GM19395 (cell line): ENCODE data around the gene BICD1.

Experiments
- ATAC-seq: cut with Tn5 transposase; IDR thresholded peaks from one replicate; pipeline ENCODE4 v1.9.1; 2021; ENCODE audit warnings: mild to moderate bottlenecking, moderate library complexity; ENCODE audit not compliant: unreplicated experiment

The BICD1 gene

DNA sequence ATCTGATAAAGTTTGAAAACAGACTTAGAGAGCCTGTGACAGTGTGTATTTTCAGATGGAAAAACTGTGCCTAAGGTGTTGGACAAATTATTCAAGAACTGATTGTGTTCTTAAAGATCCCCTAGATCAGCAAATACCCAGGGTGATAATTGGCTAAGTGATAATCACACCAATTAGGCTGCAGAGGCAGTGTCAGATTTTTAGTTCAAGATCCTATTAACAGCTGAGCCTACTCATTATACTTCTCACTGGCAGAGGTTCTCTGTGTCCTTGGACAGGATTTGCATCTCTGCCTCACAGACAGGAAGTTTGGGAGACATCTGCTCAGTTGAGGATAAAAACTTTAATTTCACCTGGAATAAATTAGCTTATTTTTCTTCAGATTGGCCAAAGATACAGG, 288.4 kb downstream of the BICD1 start:
- no peak for ATAC-seq

DNA sequence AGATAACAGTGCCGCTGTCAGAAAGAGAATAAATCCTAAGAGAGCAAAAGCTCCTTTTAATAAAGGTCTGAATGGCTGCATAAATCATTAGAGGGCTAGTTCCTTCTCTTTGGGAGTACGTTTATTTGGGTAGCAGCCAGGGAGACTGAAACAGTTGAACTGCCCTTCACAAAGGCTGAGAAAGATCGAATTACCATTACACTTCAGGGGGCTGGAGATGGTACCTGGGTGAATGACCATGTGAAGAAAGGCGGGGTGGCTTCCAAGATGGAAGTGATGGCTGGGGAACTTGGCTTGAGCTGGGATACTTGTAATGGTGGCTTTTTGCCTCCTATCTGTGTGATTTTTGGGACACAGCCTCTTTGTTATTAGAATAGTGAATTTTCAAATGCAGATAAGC, 291.0 kb downstream of the BICD1 start:
- no peak for ATAC-seq

GRCh38 chr12:32398181-32398580, 291.5 kb downstream of the BICD1 start:
- no peak for ATAC-seq

DNA sequence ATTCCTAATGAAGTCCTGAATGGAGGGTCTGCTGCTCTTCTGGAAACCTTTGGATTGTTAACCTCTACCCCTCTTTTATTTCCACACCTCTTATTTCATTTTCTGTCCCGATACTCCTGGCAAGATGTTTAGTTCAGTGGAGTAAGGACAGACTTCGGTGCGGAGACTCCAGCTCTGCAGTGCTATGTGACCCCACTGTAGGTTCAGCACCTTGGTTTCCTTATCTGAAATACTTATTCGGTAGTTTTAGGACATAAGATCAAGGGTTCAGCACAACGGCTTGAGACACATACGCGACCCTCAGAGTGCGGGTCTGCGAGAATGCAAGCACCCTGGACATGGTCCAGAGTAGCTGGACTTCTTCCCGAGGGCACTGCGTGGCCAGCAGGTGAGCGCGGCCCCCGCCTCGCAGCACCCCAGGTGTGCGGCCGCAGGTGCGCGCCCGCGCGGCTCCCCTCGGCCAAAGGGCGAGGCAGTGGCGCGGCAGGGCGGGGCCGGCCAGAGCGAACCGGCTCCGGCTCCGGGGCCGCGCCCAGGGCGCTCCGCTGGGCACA, 292.2 kb downstream of the BICD1 start:
- peak; percentile 3 for ATAC-seq

DNA sequence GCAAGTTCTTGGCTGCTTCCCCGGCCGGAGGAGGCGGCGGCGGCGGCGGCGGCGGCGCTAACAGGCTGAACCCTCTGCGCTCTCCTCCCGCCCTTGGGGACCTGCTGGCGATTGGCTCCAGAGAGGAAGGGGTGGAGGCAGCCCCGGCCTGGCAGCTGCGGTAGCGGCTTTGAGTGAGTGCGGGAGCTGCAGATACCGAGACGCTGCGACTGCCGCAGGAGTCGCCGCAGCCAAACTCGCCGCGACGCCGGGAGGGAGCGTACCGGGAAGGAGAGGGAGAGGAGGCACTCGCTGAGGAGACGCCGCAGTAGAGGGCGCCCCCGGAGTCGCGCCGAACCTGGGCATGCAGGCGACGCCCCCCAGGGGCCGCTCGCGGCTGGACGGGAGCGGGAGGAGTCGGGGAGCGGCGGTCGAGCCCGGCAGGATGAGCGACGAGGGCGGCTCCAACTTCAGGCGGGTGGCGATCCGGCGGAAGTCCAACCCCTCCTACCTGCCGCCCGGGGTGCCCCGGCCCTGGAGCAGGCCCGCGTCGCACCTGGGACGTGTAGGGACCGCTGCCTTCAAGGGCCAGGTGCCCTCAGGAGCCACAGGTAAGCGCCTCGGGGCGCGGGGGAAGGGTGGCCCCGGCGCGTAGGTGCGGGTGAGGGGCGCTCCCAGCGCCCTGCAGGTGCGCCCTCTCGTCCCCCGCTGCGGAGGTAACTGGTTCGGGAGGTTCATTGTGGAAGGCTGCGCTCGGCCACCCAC, 292.9 kb downstream of the BICD1 start, which contains the start of gene FGD4:
FGD4 (plus strand) TSS at position 189 of the 744 bp plus-strand sequence.
- peak; percentile 88 for ATAC-seq

- no peak for ATAC-seq
Measured at GRCh38 chr12:32400114-32400672, 293.5 kb downstream of the BICD1 start.

- ATAC-seq, result no peak
Measured at GRCh38 chr12:32400866-32401265, 294.2 kb downstream of the BICD1 start.

- no peak for ATAC-seq
Measured at GRCh38 chr12:32402170-32402569, 295.5 kb downstream of the BICD1 start.

GRCh38 chr12:32402946-32403345, 296.3 kb downstream of the BICD1 start:
- no peak for ATAC-seq

- no peak for ATAC-seq
Measured at GRCh38 chr12:32407795-32408194, 301.1 kb downstream of the BICD1 start.

GRCh38 chr12:32413412-32413811, 306.8 kb downstream of the BICD1 start:
- no peak for ATAC-seq

DNA sequence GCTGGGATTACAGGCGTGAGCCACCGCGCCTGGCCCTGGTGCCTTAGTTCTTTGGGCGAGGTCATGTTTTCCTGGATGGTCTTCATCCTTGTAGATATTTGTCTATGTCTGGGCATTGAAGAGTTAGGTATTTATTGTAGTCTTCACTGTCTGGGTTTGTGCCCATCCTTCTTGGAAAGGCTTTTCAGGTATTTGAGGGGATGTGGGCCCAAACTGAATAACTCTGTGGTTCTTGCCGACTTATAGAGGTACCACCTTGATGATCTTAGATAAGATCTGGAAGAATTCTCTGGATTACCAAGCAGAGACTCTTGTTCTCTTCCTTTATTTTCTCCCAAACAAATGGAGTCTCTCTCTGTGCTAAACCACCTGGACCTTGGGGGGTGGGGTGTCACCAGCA, 311.6 kb downstream of the BICD1 start:
- ATAC-seq, result no peak

GRCh38 chr12:32418903-32419519, 312.4 kb downstream of the BICD1 start:
- no peak for ATAC-seq

DNA sequence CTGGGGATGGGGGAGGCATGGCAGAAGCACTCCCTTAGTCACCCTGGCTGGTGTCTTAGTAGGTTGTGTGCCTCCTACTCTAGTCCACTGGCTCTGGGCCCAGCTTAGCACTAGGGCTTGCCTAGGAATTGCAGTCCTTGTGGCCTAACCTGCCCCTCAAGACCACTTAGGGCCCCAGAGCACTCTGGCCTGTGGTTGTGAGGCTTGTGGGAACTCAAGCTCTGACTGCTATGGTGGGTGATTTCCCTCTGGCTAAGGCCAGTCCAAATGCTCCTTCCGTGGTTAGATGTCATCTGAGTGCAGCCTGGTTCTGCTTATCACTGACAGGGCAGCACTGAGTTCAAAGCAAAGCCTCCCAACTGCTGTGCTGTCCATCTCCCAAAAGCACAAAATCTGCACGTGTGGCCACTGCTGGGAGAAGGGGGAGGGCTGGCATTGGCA, 312.9 kb downstream of the BICD1 start:
- no peak for ATAC-seq

- no peak for ATAC-seq
Measured at GRCh38 chr12:32420356-32420755, 313.7 kb downstream of the BICD1 start.

DNA sequence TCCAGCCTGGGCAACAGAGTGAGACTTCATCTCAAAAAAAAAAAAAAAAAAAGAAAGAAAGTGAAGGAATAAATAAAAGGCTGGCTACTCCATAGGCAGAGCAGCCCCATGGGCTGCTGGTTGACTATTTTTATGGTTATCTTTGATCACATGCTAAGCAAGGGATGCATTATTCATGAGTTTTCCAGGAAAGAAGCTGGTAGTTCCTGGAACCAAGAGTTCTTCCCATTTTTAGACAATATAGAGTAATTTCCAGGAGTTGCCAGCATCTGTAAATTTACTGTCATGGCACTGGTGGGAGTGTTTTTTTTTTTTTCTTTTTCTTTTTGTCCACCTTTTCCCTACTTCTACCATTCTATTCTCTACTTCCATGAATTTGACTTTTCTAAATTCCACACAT, 316.9 kb downstream of the BICD1 start:
- no peak for ATAC-seq

GRCh38 chr12:32431025-32431424, 324.4 kb downstream of the BICD1 start:
- no peak for ATAC-seq
